GM18526 (cell line): ENCODE measurements around the gene UBXN1.

Experiments used
- POLR2A ChIP-seq: IDR thresholded peaks from 3 replicates; pipeline ENCODE4 v1.6.1; 2011; ENCODE audit not compliant: insufficient read length; ENCODE audit errors: extremely low read depth

Gene UBXN1, protein sequence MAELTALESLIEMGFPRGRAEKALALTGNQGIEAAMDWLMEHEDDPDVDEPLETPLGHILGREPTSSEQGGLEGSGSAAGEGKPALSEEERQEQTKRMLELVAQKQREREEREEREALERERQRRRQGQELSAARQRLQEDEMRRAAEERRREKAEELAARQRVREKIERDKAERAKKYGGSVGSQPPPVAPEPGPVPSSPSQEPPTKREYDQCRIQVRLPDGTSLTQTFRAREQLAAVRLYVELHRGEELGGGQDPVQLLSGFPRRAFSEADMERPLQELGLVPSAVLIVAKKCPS

DNA sequence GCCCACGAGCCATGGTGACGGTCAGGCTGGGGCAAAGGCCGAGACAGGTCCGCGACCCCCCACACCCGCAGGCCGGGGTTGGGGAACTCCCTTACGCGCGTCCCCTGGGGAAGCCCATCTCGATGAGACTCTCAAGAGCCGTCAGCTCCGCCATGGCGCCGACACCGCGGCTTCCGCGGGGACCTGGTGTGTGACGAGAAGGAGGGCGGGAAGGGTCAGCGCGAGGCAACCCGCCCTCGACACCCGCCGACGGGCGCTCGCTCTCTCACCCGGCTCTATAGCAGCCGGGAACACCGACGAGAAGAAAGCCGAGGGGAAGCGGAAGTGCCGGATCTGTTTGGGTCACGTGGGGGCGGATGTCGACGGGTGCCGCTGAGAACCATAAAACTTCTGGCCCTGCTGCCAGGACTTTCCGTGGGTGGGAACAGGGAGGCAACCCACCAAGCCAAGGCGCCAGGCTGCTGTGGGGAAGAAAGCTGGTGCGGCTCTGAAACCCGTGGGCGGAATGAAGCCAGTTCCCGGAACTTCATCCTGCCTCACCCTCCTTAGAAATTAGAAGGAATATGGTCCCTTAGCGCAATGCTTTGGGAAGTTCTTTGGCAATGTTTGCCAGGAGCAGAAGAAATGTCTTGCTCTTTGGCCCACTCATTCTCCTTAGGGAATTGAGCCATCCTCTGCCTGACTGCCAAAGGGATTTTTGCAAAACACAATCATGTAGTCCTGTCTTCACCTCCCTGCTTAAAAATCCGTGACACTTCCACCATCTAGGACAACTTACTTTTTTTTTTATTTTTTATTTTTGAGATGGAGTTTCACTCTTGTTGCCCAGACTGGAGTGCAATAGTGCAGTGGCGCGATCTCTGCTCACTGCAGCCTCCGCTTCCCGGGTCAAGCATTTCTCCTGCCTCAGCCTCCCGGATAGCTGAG, at the start of gene UBXN1:
Gene UBXN1 (minus strand): TSS at position 304 of the 927 bp plus-strand sequence. CDS start 150 bp downstream, at position 154.
- peak; percentile 87 for TF ChIP-seq POLR2A

DNA sequence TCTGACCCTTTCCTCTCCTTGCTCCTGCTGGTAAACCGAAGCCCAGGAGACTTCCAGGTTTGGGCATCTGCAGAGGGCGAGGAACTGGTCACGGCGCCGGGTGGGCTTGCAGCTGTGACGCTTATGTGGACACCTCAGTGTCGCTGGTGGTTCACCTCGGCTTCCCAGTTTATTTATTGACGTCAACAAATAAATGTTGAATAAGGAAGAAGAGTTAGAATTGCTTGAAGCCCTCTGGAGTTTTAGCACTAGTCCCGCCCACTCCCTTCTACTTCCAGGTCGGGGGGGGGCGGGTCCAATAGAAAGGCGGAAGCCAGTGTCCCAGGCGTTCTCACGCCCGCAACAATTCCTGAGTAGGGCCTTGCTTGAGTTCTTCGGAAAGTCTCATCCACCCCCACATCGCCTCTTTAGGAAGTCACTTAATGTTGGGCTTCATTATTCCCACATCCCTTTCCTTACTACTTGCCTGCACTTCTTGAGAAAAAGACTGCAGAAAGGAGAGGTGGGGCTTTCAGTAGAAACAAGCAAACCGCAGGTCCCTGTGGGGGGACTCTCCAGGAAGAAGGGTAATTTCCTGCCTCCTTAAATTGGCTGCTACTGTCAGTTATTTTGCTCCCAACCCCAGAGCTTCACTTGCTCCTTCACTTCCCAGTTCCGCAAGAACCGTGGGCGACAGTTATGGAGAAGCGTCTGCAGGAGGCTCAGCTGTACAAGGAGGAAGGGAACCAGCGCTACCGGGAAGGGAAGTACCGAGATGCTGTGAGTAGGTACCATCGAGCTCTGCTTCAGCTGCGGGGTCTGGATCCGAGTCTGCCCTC, 49.5 kb upstream of the UBXN1 start, which contains the start of gene TTC9C:
Gene TTC9C (plus strand): TSS at position 316 of the 818 bp plus-strand sequence. CDS start 363 bp downstream, at position 679.
- peak; percentile 56 for TF ChIP-seq POLR2A

DNA sequence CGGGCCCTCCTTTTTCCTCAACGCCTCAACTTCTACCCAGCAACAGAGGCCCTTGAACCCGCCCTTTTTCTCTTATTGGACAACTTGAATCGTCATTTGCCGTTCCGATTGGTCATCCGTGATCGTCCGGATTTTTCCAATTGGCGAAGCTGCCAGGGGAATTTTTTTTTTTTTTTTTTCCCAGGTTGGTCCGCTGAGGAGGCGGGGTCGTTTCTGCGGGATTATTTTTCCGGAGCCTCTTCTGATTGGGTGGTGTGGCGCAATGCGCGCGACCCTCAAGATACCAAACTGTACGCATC, 48.9 kb upstream of the UBXN1 start:
- TF ChIP-seq POLR2A: no peak

DNA sequence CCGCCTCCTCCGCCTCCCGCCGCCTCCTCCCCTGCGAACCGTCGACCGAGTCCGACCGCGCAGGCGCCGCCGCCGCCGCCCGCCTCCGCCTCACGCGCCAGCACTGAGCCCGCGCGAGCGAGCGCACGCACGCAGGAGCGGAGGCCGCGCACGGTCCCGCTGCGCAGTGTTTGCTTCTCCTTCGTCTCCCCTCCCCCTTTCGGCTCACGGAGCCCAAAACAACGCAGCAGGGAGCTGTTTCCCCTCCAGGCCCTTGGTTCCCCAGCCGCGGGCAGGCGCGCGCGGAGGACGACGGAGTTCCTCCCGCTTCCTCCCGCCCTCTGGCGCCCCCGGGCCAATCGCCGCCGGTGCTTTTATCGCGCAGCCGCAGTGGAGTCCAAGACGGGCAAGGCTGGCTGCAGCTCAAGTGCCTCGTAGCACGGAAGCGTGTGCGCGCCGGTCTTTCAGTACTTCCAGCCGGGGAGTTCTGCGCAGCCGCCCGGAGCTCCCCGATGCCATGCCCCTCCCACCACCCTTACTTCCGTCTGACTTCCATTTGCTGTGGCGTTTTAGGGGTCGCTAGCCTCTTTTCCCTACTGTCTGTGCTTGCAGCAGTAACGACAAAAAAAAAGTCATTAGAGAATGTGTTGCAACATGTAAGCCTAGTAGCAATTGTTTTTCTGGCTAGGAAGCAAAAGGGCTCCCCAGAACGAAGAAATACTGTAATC, 48.4 kb upstream of the UBXN1 start, which contains the start of gene HNRNPUL2:
Gene HNRNPUL2 (minus strand): TSS at position 293 of the 707 bp plus-strand sequence. CDS start 301 bp downstream, outside the sequence.
- peak; percentile 95 for TF ChIP-seq POLR2A

DNA sequence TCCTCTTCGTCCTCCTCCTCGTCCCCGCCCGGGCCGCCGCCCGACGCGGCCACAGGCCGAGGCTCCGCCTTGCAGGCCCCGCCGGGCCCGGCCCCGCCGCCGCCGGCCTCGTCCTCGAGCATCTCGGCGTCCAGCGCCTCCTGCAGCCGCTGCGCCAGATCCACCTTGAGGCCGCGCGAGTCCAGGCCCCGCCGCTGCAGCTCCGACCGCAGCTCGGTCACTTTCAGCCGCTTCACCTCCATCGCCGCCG, 48.0 kb upstream of the UBXN1 start:
- TF ChIP-seq POLR2A: no peak

DNA sequence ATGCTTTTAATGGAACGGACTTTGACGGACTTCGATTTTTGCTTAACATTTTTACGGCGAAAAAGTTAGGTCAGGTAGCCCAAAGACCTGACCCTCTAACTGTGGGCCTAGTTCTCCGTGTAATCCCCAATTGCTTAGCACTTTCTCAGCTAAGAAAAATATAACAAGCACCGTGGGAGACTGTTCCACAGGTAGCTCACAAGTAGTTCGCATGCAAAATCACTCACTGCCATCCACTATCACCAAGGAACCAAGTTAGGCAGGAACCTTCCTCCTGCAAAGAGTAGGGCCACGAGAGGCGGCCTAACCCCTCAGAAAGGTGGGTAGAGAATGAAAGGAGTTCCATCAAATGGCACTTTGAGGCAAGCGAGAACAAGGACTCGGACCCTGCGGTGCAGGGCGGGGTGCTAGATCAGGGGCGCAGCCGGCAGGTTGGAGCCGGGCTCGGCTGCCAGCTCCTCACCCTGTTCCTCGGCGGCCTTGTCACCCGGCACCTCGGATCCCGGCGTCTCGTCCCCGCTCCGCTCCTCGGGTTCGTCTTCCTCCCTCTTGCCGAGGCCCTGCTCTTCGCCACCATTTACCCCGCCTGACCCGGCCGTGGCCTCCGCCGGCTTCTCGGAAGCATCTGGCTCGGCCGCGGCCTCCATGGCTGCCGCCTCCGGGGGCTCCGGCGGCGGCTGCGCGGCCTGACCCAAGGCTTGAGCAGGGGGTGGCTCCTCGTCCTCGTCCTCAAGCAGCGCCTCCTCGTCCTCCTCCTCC, 47.5 kb upstream of the UBXN1 start:
- TF ChIP-seq POLR2A: no peak

DNA sequence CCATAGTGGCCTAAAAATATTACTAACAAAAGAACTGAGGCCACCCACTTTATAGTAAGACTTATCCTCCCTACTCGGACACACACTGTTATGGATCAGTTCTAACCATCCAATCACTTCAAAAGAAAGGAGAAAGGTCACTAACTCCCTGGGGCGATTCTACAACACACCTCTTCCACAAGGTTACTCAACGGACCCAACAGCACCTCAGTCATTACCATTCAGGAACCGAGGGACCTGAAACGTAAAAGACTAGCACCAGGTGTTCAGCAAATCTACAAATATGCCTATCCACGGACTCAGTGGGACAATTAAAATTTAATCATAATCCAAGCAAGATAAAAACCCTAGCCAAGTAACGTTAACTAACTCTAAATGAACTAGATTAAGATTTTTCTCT, 46.8 kb upstream of the UBXN1 start:
- no peak for TF ChIP-seq POLR2A

DNA sequence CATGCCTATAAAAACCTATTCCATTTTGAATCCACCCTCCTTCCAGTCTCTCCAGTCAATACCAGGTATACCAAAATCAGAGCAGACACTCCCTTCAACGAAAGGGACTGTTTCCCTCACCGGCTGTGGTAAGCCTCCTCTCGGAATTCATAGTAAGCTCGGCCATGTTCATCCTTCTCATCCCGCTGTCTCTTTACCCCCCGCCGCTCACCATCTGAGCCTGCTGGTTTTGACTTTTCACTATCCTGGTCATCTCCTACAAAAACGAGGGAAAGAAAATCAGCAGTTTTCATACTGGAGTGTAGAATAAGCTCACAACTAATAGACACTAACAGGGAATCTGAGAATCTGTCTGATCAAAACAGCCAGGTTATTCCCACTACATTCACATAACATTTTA, 45.3 kb upstream of the UBXN1 start:
- no peak for TF ChIP-seq POLR2A

DNA sequence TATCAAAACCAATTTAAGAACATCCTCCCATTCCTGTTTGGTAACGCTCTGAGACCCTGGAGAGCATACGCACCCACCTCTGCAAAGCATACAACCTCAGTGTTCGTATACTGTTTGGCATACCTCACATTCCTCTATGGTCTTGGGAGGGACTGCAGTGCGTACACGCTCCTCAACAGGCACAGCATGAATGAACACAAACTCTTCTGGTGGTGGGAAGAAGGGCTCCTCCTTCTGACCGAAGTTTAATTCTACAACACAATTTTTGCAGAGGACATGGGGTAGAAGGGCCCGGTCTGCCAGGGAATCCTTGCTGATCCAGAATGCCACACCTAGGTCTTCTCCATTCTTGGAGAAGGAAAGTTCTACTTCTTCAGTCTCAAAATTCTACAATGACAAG, 43.1 kb upstream of the UBXN1 start:
- TF ChIP-seq POLR2A: no peak

DNA sequence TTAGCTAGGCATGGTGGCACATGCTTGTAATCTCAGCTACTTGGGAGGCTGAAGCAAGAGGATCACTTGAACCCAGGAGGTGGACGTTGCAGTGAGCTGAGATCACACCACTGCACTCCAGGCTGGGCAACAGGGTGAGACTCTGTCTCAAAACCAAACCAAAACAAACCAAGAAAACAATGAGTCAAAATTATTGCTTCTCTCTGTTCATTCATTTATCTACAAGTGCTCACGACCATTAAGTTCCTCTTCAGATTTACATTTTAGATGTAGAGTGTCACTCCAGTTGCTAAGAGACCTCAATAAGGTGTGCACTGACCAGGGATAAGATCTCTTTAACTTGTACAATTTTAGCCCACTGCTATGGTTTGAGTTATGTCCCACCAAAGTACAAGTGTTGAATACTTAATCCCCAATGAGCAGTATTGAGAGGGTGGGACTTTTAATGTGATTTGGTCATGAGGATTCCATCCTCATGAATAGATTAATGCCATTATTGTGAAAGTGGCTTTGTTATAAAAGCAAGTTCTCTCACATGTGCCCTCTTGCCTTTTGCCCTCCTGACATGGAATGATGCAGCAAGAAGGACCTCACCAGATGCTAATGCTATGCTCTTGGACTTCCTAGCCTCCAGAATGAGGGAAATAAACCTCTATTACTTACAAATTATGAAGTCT, 40.6 kb upstream of the UBXN1 start:
- TF ChIP-seq POLR2A: no peak

DNA sequence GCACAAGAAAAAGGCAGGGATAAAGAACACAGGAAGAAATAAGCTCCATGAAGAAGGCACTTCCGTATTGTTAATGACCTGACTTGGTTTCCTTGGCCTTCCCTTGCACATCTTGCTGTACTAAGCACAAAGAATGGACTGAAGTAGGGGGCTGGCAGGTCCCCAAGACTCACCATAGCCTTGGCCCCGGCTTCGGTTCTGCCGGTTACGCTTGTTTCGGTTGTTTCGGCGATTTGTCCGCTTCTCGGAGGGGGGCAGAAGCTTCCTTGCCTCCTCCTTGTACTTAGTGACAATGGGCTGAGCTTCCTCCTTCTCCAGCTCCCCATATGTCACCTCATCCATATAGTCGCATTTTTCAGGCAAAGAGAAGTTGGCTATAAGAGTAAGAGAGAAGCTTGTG, 37.9 kb upstream of the UBXN1 start:
- no peak for TF ChIP-seq POLR2A

DNA sequence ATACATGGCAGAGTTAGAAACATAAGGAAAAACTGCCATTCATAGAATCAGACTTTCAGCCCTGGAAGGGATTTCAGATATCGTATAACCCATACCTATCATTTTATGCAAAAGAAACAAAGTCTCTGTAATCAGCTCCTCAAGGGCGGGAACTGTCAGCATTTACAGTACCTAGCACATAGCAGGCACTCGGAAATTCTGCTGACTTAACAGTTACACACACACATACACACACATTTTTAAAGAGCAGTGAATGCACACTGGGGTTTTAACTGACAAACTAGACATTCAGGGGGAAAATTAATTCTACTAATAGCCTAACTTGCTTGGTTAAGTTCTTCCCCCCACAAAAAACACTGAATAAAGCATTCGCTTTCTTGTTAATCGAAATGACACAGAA, 37.3 kb upstream of the UBXN1 start:
- TF ChIP-seq POLR2A: no peak
